GM18526 (cell line): Measurements from ENCODE around the gene LMOD1.
A peak's percentile ranks its signal among the peaks of the same experiment; 100 is the strongest.

Experiments
- POLR2A ChIP-seq: IDR thresholded peaks from 3 replicates; pipeline ENCODE4 v1.6.1; 2011; ENCODE audit not compliant: insufficient read length; ENCODE audit errors: extremely low read depth

LMOD1 gene

DNA sequence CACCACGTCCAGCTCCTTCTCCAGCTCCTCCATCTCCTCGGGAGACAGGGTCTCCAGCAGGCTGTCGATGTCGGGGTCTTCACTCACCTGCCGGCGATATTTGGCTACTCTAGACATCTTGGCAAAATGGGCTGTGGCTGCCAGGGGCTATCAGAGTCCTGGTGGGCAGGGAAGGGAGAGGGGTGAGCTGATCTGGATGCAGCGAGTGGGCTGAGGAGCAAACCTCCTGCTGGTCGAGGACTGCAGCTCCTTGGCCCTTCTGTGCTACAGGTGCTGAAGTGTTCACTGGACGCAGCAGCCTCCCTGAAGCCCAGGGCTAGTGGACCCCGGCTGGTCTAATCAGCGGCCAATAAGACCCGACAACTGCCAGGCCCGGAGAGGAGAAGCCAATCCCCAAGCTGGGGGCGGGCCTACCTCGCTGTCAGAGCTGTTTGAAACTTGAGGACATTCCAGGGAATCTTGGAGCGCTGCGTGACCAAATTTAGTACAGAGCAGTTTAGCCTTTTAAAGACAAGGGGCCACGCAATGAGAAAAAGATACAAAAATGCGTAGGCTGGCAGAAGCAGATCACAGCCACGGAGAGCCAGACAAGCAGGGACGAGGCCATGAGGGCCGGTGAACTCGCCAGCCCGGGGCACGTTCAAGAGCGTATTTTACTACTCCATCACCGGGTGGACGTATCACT is at the start of gene LMOD1:
Gene LMOD1 (minus strand): TSS at position 325 of the 685 bp plus-strand sequence. CDS start 208 bp downstream, at position 117.
- no peak for TF ChIP-seq POLR2A

GRCh38 chr1:201990427-201990826 is 44.1 kb upstream of the LMOD1 start:
- TF ChIP-seq POLR2A = no peak

DNA sequence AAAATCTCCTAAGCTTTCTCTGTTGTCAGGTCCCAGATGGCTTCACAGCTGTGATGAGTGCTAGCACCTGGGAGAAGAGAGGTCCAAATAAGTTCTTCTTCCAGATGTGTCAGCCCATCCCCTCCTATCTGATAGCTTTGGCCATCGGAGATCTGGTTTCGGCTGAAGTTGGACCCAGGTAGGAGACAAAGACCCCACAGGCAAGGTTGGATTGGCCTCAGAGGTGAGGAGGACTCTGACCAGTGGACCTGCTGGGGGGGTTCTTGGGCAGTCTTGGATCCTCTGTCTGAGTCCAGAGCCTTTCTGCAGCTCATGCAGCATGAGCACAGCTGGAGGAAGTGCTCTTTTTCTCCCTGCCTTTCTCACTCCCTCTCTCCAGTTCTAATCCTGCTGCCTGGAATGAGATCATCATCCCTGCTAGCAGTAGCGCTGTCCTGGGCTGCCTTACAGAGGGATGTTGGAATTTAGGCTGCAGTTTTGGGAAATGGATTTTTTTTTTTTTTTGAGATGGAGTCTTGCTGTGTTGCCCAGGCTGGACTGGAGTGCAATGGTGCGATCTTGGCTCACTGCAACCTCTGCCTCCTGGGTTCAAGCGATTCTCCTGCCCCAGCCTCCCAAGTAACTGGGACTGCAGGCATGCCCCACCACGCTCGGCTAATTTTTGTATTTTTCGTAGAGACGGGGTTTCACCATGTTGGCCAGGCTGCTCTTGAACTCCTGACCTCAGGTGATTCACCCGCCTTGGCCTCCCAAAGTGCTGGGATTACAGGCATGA is 43.2 kb upstream of the LMOD1 start:
- no peak for TF ChIP-seq POLR2A

DNA sequence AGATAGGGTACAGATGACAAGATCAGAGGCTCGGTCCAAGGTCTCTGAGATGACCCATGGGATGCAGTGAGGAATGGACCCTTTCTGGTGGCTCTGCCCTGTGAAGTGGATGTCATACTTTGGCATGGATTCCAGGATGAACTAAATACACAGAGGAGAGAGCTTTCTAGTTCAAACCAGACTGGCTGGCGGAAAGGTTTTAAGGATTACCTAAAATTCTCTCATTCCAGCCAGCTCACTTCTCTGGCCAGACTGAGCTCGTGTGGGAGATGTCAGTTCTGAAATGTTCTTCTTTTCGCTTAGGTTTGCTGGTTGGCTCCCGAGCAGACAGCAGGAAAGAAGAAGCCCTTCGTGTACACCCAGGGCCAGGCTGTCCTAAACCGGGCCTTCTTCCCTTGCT is 42.3 kb upstream of the LMOD1 start:
- no peak for TF ChIP-seq POLR2A

DNA sequence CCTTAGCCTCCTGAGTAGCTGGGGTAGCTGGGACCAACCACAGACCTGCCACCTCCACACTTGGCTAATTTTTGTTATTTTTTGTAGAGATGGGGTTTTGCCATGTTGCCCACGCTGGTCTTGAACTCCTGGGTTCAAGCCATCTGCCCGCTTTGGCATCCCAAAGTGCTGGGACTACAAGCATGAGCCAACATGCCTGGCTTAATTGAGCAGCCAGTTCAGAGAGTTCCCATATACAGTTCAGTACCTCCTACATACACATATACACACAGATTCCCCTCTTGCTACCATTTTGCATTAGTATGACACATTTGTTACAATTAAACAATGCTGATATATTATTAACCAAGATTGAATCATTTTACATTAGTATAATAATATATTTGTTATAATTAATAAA is 39.0 kb upstream of the LMOD1 start:
- TF ChIP-seq POLR2A = no peak

DNA sequence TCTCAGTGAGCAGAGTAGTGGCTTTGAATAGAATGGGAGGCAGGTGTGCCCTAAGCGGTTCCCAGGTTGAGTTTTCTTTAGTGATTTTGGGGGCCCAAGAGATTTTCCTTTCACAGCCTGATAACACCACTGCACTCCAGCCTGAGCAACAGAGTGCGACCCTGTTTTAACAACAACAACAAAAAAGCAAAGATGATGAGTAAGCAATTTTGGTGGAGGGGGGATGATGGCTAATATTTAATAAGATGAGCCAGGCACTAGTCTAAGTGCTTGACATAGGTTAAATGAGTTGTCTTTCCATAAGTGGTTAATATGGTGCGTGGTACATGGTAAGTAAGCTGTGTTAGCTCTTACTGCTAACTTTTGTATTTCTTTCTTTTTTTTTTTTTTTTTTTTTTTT is 38.1 kb upstream of the LMOD1 start:
- TF ChIP-seq POLR2A = no peak

DNA sequence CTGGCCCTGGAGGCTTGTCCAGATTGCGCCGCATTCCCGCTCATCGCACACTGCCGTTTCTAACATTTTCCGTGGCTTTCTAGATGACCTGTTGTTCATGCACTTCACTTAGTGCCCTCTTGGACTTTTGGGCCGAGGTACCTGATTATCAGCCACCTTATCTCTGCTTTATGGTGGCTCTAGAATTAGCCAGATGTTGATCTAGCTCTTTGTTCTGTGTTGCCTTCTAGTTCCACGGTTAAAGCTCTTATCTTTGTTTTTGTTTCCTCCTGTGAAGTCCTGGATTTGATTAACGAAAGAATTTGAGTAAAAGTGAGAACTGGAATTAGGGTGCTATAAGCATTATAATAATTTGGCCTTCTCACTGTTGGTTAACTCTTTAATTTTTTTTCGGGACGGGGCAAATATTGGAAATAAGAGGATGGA is 37.0 kb upstream of the LMOD1 start:
- TF ChIP-seq POLR2A = no peak

DNA sequence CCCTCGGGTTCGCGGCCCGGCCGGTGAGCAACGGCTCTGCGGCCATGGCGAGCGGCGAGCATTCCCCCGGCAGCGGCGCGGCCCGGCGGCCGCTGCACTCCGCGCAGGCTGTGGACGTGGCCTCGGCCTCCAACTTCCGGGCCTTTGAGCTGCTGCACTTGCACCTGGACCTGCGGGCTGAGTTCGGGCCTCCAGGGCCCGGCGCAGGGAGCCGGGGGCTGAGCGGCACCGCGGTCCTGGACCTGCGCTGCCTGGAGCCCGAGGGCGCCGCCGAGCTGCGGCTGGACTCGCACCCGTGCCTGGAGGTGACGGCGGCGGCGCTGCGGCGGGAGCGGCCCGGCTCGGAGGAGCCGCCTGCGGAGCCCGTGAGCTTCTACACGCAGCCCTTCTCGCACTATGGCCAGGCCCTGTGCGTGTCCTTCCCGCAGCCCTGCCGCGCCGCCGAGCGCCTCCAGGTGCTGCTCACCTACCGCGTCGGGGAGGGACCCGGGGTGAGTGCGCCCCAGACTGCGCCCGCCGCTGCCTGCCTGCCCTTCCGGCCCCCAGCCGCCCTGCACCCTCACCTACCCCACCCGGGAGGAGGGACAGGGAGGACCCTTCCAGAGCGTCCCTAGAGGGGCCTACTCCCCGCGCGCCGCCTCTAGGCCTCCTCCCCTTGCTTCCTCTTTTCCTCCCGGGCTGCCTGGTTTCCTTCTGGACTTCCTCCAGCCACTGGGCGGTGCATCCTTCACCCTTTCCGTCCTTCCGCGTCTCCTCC is 36.5 kb upstream of the LMOD1 start, which contains the start of gene RNPEP:
Gene RNPEP (plus strand): TSS at position 26 of the 757 bp plus-strand sequence. CDS start 19 bp downstream, at position 45.
- peak; percentile 68 for TF ChIP-seq POLR2A

- TF ChIP-seq POLR2A = no peak
Measured at GRCh38 chr1:201982082-201982622, 35.8 kb upstream of the LMOD1 start.

DNA sequence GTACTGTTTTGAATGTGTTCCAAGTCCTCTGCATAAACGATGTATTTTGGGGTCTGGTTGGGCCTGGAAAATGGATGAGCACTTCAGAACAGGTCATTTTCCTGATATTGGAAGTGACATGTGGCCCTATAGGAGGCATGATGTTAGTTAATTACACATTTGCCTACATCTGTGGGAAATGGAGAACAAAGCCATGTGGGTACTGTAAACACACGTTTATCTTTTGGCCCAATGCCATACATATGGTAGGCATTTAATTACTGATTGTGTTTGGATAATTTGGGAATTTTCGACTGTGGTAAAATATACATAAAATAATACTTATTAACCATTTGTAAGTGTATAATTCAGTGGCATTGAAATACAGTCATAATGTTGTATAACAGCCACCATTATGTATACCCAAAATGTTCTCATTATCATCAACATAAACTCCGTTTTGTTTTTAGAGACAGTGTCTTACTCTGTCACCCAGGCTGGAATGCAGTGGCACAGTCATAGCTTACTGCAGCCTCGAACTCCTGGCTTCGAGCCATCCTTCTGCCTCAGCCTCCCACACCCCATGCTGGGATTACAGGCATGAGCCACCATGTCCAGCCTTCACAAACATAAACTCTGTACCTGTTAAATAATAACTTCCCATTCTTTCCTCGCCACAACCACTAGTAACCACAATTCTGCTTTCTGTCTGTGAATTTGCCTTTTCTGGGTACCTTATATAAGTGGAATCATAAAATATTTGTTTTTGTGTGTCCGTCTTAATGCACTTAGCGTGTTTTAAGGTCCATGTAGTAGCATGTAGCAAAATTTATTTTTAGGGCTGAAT is 24.2 kb upstream of the LMOD1 start:
- TF ChIP-seq POLR2A = no peak

DNA sequence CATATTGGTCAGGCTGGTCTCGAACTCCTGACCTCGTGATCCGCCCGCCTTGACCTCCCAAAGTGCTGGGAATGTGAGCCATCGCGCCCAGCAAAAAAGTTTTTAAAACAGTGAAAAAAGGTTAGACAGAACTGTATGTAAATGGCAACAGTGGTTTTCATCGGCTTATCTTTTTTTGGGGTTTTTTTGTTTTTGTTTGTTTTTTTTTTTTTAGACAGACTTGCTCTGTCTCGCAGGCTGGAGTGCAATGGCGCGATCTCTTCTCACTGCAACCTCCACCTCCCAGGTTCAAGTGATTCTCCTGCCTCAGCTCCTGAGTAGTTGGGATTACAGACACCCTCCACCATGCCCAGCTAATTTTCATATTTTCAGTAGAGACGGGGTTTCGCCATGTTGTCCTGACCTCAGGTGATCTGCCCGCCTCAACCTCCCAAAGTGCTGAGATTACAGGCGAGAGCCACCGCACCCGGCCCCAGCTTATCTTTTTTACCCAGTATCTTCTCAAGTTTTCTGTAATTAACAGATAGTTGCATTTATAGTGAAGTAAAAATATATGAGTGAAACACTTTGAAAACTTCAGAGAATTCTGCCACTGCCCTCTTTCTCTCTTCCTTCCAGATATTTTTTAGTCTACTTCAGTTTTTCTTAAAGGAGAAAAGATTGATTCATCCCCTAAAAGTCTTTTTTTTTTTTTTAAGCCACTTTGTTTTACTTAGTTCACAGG is 22.0 kb upstream of the LMOD1 start:
- no peak for TF ChIP-seq POLR2A

GRCh38 chr1:201966171-201966570 is 19.8 kb upstream of the LMOD1 start:
- TF ChIP-seq POLR2A = no peak

GRCh38 chr1:201964261-201964660 is 17.9 kb upstream of the LMOD1 start:
- no peak for TF ChIP-seq POLR2A

GRCh38 chr1:201958348-201958747 is 12.0 kb upstream of the LMOD1 start:
- TF ChIP-seq POLR2A = no peak
